H1 (cell line): Measurements from ENCODE around the gene FAAP100. TPM values are rescaled to one million over a fixed set of nuclear protein-coding genes. Genes with fewer than 3 reads are reported as not detected.

Experiments
- CBX5 ChIP-seq: fragments of 300-800, 300-1000 bp; sonication (generic); IDR thresholded peaks from 2 replicates; pipeline ENCODE4 v1.7.1; 2016; ENCODE audit warnings: antibody characterized with exemption, low read length, low read depth
- JUN ChIP-seq: IDR thresholded peaks from 2 replicates; pipeline ENCODE4 v1.6.1; 2011; ENCODE audit warnings: low read depth, mild to moderate bottlenecking, improper control_type of control experiment, low read length
- SIN3A ChIP-seq, 2 experiments: IDR thresholded peaks in 1 of 2; conservative IDR thresholded peaks in 1 of 2; 2 replicates each; pipeline ENCODE4 v1.6.1; 2011 to 2012; ENCODE audit warnings: low read length in 2 of 2, improper control_type of control experiment in 1 of 2, low read depth in 1 of 2, mild to moderate bottlenecking in 1 of 2
- SIRT6 ChIP-seq: IDR thresholded peaks from one replicate; pipeline ENCODE4 v1.7.1; 2012; ENCODE audit warnings: low read length, inconsistent platforms
- SUZ12 ChIP-seq: fragments of 200-600 bp; sonication (generic); IDR thresholded peaks from 2 replicates; pipeline ENCODE4 v1.6.1; 2012; ENCODE audit warnings: mild to moderate bottlenecking, inconsistent platforms, low read length, moderate library complexity, mixed read lengths
- polyA plus RNA-seq, 7 experiments: library from polyadenylated mRNA; depleted of rRNA in 3 of 7; stranded (reverse) in 5 of 7; unstranded in 2 of 7; fragments of >200 nt in 5 of 7; fragments of 200-250 nt in 2 of 7; gene quantifications; 1 replicate in 5 of 7; 2 replicates in 1 of 7; 4 replicates in 1 of 7; pipeline versions ENCODE4 v1.2.1 to v1.2.3, GENCODE V29; 2011 to 2013; ENCODE audit warnings: missing spikeins in 2 of 7, mixed read lengths in 2 of 7
- total RNA-seq: library from RNA; stranded (reverse); fragmentation: NEBNext Ultra II Directional; extraction: Animal tissue kit (Norgen Biotek cat#: 25700); gene quantifications from 2 replicates; pipeline ENCODE4 v1.2.1, GENCODE V29; 2021

Gene FAAP100
- total and polyA plus RNA-seq, 2 of the 8 experiments (the other 6 are each of a cell fraction or from before 2014, with no cell fraction given): 23.2 to 41.8 TPM

GRCh38 chr17:81568416-81568815 lies 16.3 kb upstream of the FAAP100 start (continued):
- TF ChIP-seq SIRT6 (no peak), CBX5 (no peak), SUZ12 (no peak), JUN (no peak), SIN3A (conservative IDR thresholded peaks at IDR 0.05 in 1 of 2, IDR thresholded peaks at IDR 0.05 in 1 of 2; ENCODE audit: low read depth in 1 of 2, low read length in 2 of 2) (no peak)
